ENCODE results near the gene ANGPT4. TPM values are rescaled to one million over a fixed set of nuclear protein-coding genes. Genes with fewer than 3 reads are reported as not detected.

The ANGPT4 gene
- total and polyA plus RNA-seq, 2 of the 13 experiments (the other 11 are each of a cell fraction or from before 2014, with no cell fraction given), result not detected

DNA sequence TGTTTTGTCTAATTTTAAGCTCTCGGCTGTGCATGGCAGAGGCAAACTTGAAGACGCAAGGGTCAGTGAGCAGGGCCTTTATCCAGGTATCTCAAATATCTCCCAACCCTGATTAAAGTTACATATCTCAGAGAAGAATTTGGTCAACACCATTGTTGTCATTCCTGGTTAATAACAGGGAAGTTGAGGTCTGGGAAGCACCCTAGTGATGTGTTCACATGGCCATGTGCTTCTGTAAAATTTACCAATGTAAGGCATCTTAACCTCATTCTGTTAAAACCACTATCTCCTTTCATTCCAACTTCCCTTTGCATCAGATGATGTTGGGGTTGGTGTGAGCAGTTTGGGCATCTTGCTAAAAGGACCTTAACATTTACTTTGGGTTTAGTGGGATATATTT, 86.6 kb downstream of the ANGPT4 start (continued):
- TF ChIP-seq, protein P1, sequence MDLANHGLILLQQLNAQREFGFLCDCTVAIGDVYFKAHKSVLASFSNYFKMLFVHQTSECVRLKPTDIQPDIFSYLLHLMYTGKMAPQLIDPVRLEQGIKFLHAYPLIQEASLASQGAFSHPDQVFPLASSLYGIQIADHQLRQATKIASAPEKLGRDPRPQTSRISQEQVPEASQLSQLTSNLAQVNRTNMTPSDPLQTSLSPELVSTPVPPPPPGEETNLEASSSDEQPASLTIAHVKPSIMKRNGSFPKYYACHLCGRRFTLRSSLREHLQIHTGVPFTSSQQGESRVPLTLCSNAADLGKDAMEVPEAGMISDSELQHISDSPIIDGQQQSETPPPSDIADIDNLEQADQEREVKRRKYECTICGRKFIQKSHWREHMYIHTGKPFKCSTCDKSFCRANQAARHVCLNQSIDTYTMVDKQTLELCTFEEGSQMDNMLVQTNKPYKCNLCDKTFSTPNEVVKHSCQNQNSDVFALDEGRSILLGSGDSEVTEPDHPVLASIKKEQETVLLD (CRISPR knock-in tag; IDR thresholded peaks at IDR 0.05; ENCODE audit: low read depth), result no peak
- no peak for TF ChIP-seq ZNF292 (CRISPR knock-in tag; IDR thresholded peaks at IDR 0.05; ENCODE audit: borderline replicate concordance, low read depth)

DNA sequence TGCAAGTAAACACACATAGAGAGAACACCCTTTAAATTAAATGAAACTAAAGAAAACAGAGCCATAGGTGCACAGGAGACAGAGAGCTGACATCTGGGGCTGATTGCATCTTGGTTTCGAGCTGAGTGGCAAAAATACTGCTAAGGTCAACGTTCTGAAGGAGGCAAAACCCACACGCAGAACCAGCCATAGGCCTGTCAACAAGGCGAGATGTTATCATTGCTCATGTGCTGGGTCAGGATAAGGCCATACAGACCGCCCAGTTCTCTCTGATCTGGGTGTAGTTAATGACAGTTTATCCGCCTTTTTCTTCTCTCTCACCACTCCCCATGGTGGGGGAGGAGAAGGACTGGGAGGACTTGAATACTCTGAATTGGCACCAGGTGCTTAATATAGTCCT, 87.1 kb downstream of the ANGPT4 start:
- no peaks in the 10 kb centered on the region for H4K20me1 ChIP-seq (ENCODE audit: insufficient read depth, low read length)
- TF ChIP-seq, protein P2, sequence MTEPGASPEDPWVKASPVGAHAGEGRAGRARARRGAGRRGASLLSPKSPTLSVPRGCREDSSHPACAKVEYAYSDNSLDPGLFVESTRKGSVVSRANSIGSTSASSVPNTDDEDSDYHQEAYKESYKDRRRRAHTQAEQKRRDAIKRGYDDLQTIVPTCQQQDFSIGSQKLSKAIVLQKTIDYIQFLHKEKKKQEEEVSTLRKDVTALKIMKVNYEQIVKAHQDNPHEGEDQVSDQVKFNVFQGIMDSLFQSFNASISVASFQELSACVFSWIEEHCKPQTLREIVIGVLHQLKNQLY (CRISPR knock-in tag; IDR thresholded peaks at IDR 0.05), result no peak
- TF ChIP-seq THYN1 (CRISPR knock-in tag; IDR thresholded peaks at IDR 0.05; ENCODE audit: borderline replicate concordance, low read depth) (no peak), ZNF101 (CRISPR knock-in tag; IDR thresholded peaks at IDR 0.05; ENCODE audit: borderline replicate concordance, low read depth) (no peak), NFIB (CRISPR knock-in tag; IDR thresholded peaks at IDR 0.05; ENCODE audit: borderline replicate concordance) (no peak), PRMT3 (CRISPR knock-in tag; IDR thresholded peaks at IDR 0.05; ENCODE audit: borderline replicate concordance, low read depth) (no peak)
- TF ChIP-seq, protein P3, sequence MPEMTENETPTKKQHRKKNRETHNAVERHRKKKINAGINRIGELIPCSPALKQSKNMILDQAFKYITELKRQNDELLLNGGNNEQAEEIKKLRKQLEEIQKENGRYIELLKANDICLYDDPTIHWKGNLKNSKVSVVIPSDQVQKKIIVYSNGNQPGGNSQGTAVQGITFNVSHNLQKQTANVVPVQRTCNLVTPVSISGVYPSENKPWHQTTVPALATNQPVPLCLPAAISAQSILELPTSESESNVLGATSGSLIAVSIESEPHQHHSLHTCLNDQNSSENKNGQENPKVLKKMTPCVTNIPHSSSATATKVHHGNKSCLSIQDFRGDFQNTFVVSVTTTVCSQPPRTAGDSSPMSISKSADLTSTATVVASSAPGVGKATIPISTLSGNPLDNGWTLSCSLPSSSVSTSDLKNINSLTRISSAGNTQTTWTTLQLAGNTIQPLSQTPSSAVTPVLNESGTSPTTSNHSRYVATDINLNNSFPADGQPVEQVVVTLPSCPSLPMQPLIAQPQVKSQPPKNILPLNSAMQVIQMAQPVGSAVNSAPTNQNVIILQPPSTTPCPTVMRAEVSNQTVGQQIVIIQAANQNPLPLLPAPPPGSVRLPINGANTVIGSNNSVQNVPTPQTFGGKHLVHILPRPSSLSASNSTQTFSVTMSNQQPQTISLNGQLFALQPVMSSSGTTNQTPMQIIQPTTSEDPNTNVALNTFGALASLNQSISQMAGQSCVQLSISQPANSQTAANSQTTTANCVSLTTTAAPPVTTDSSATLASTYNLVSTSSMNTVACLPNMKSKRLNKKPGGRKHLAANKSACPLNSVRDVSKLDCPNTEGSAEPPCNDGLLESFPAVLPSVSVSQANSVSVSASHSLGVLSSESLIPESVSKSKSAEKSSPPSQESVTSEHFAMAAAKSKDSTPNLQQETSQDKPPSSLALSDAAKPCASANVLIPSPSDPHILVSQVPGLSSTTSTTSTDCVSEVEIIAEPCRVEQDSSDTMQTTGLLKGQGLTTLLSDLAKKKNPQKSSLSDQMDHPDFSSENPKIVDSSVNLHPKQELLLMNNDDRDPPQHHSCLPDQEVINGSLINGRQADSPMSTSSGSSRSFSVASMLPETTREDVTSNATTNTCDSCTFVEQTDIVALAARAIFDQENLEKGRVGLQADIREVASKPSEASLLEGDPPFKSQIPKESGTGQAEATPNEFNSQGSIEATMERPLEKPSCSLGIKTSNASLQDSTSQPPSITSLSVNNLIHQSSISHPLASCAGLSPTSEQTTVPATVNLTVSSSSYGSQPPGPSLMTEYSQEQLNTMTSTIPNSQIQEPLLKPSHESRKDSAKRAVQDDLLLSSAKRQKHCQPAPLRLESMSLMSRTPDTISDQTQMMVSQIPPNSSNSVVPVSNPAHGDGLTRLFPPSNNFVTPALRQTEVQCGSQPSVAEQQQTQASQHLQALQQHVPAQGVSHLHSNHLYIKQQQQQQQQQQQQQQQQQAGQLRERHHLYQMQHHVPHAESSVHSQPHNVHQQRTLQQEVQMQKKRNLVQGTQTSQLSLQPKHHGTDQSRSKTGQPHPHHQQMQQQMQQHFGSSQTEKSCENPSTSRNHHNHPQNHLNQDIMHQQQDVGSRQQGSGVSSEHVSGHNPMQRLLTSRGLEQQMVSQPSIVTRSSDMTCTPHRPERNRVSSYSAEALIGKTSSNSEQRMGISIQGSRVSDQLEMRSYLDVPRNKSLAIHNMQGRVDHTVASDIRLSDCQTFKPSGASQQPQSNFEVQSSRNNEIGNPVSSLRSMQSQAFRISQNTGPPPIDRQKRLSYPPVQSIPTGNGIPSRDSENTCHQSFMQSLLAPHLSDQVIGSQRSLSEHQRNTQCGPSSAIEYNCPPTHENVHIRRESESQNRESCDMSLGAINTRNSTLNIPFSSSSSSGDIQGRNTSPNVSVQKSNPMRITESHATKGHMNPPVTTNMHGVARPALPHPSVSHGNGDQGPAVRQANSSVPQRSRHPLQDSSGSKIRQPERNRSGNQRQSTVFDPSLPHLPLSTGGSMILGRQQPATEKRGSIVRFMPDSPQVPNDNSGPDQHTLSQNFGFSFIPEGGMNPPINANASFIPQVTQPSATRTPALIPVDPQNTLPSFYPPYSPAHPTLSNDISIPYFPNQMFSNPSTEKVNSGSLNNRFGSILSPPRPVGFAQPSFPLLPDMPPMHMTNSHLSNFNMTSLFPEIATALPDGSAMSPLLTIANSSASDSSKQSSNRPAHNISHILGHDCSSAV (CRISPR knock-in tag; IDR thresholded peaks at IDR 0.05; ENCODE audit: borderline replicate concordance), result no peak

More for the DNA sequence above, 87.1 kb downstream of the ANGPT4 start:
- WGBS (ENCODE audit: low lambda C conversion rate), result 4% methylated on average over 6 of the region's 6 CpGs
- no peak overlapping the region for H3K4me3 ChIP-seq (replicated peaks in 1 of 3; ENCODE audit: insufficient read depth in 1 of 3, low read depth in 2 of 3, low read length in 3 of 3)
- H3K9me3 ChIP-seq (ENCODE audit: low read length), result no peaks in the 10 kb centered on the region
- in situ Hi-C loops (cut with HindIII; ENCODE audit: extremely low pct_ligation_motif_present, low pct_unique_long_range_greater_than_20kb), result no loop called here
- intact Hi-C loops (cut with micrococcal nuclease; ENCODE audit: unreplicated experiment), result no loop called here
- H2AFZ ChIP-seq (ENCODE audit: low read length), result no peak overlapping the region
- ATAC-seq (no peak), FAIRE-seq (no peak), DNase-seq (ENCODE audit: low spot score) (no peak)
- H3K4me2 ChIP-seq (ENCODE audit: low read depth, low read length), result no peak overlapping the region
- BruUV-seq (replicated peaks), result no TSS peak
- H3K4me1 ChIP-seq (ENCODE audit: insufficient read depth, low read length), result peaks cover 12% of the 10 kb centered on the region; the same call in 1 of the 2 replicates
- H3K9ac ChIP-seq (ENCODE audit: insufficient read depth, low read depth, low read length), result no peak overlapping the region
- H3K36me3 ChIP-seq (replicated peaks in 1 of 2; ENCODE audit: control insufficient read depth in 1 of 2, insufficient read depth in 2 of 2, low read length in 2 of 2), result no peaks in the 10 kb centered on the region
- POLR2A ChIA-PET, result no interaction called here
- no peak overlapping the region for H3K27ac ChIP-seq (ENCODE audit: extremely low read length, insufficient read depth, low read length)
- CTCF ChIA-PET (ENCODE audit: low intra/inter-chr PET ratio, low total read pairs), result no interaction called here
- H3K27me3 ChIP-seq (ENCODE audit: control insufficient read depth in 1 of 2, insufficient read depth in 2 of 2, low read length in 2 of 2), result peaks cover 0 to 7% of the 10 kb centered on the region in 2 experiments; a peak in 1 of 5 replicates
- no peaks in the 10 kb centered on the region for H3K79me2 ChIP-seq (ENCODE audit: insufficient read depth, low read length)
